HG03097 (cell line): ENCODE data around the gene ATG7.
"Not testable (repeated sequence)": the region's sequence is repeated elsewhere in the genome, so short reads cannot be mapped to it uniquely, and the experiment has no call there.

ENCODE experiments used
- ATAC-seq: cut with Tn5 transposase; IDR thresholded peaks from one replicate; pipeline ENCODE4 v1.9.1; 2021; ENCODE audit not compliant: unreplicated experiment, low FRiP score

ATG7 gene

DNA sequence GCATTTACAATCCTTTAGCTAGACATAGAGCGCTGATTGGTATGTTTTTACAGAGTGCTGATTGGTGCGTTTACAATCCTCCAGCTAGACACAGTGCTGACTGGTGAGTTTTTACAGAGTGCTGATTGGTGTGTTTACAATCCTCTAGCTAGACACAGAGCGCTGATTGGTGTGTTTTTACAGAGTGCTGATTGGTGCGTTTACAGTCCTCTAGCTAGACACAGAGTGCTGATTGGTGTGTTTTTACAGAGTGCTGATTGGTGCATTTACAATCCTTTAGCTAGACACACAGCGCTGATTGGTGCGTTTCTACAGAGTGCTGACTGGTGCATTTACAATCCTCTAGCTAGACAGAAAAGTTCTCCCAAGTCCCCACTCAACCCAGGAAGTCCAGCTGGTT lies 76.7 kb downstream of the ATG7 start:
- not testable (repeated sequence) for ATAC-seq

DNA sequence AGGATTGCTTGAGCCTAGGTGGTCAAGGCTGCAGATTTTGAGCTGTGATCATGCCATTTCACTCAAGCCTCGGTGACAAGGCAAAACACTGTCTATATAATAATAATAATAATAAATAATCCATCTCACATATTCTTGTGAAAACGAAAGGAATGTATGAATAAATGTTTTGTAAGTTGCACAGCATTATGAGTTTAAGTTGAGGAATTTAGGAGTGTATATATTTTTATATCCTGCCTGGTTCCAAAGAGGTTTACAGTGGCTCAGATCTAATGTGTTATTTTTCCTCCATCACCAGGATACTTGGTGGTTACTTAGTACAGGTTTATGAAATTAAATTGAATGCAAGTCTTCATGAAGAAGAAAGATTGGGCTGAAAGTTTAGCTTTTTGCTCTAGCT lies 77.2 kb downstream of the ATG7 start:
- ATAC-seq: no peak

DNA sequence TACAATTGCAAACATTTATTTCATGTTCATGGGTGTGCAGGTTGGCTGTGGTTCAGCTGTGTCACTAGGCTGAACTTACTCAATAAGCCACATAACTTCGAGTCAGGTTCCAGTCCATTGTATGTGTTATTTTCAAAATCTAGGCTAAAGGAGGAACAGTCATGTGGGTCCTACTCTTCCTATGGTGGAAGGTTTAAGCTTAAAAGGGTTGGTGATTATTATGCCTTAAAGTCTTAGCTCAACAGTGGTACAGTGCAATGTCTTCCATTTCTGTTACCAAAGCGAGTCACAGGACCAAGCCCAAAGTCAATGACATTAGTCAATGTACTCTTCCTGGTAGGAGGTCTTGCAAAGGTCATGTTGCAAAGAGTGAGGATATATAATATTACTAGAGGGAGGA lies 78.2 kb downstream of the ATG7 start:
- no peak for ATAC-seq

GRCh38 chr3:11351451-11351850 lies 79.3 kb downstream of the ATG7 start:
- no peak for ATAC-seq

GRCh38 chr3:11356269-11356668 lies 84.1 kb downstream of the ATG7 start:
- ATAC-seq: no peak

- ATAC-seq: no peak
Observed at GRCh38 chr3:11362600-11362999, 90.4 kb downstream of the ATG7 start.

- ATAC-seq: no peak
Observed at GRCh38 chr3:11363715-11364114, 91.5 kb downstream of the ATG7 start.

- ATAC-seq: no peak
Observed at GRCh38 chr3:11364181-11364580, 92.0 kb downstream of the ATG7 start.

DNA sequence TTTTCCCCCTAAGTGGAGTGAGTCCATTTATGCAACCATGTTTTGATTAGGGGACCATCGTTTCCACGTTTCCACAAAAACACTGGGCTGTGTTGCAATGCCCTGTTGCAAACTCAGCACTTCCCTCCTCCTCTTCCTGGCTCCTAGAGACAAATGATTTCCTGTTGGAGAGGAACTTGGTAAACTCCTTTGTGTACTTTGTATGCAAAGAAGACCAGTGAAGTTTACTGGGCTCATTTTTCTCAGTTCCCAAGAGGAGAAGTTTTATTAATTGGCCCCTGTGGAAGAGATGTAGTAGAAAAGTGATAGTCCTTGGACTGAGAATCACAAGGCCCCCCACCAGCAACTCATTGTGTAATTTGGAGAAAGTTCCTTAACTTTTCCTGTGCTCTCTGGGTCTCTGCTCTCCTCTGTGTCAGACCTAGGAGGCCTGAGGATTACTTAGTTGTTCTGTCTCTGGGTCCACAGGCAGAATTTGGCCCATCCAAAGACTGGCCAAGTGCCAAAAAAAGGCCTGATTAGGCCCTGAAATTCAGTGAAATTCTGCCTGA lies 95.0 kb downstream of the ATG7 start:
- ATAC-seq: no peak

- no peak for ATAC-seq
Observed at GRCh38 chr3:11370191-11370590, 98.0 kb downstream of the ATG7 start.

- ATAC-seq: no peak
Observed at GRCh38 chr3:11370966-11371365, 98.8 kb downstream of the ATG7 start.

DNA sequence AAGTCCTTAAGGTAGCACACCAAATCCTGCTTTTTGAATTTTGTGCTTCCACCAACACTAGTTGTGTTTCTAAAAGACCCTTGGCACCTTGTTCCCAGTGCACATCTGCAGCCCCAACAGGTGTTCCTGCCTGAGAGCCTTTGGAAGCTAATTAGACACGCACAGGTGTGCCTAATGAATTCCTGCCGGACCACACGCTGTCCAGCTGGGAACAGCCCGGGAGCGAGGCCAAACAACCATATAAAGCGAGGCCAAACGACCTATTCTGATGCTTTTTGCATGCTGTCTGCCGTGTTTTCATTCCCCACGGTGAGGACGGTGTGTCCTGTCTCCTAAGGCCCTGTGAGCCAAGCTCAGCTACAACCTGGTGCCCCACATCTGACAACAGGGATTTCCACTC lies 99.5 kb downstream of the ATG7 start:
- ATAC-seq: no peak

GRCh38 chr3:11373235-11373634 lies 101.0 kb downstream of the ATG7 start:
- ATAC-seq: no peak

- no peak for ATAC-seq
Observed at GRCh38 chr3:11373654-11374053, 101.5 kb downstream of the ATG7 start.

- no peak for ATAC-seq
Observed at GRCh38 chr3:11375333-11376088, 103.3 kb downstream of the ATG7 start.

DNA sequence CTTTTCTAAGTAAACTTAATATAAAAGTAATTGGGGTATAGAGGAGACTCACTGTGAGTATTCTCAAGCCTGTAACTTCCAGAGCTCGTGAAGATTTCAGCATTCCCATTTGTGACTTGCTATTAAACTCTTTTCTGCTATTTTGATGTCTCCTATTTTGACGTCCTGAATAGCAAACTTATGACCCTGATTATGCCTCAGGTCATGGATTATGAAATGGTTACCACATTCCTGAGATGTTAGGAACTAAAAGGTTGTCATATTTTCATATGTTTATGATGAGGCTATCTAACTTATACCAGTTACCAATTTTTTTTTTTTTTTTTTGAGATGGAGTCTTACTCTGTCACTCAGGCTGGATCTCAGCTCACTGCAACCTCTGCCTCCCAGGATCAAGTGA lies 105.5 kb downstream of the ATG7 start:
- no peak for ATAC-seq

GRCh38 chr3:11379238-11379823 lies 107.1 kb downstream of the ATG7 start:
- ATAC-seq: no peak

GRCh38 chr3:11379824-11380701 lies 107.9 kb downstream of the ATG7 start:
- ATAC-seq: no peak

- ATAC-seq: no peak
Observed at GRCh38 chr3:11381141-11381540, 108.9 kb downstream of the ATG7 start.

- ATAC-seq: no peak
Observed at GRCh38 chr3:11381563-11381962, 109.4 kb downstream of the ATG7 start.

GRCh38 chr3:11382146-11382745 lies 110.0 kb downstream of the ATG7 start:
- no peak for ATAC-seq
